Esophagus (tissue), 2 donors: ENCODE results near the gene PDE1C. TPM values are rescaled to one million over a fixed set of nuclear protein-coding genes. Genes with fewer than 3 reads are reported as not detected.

Experiments
- H3K27ac ChIP-seq, 2 donors: one replicate each; pipeline ENCODE4 v1.5.1; 2013; ENCODE audit warnings: low read depth in 2 of 2, mild to moderate bottlenecking in 2 of 2, inconsistent platforms in 1 of 2, low read length in 1 of 2, moderate library complexity in 1 of 2
- H3K27me3 ChIP-seq, 2 donors: one replicate each; pipeline ENCODE4 v1.6.1; 2013; ENCODE audit warnings: low read length in 2 of 2, control low read depth in 1 of 2, mild to moderate bottlenecking in 1 of 2; ENCODE audit not compliant: insufficient read depth in 2 of 2, control insufficient read depth in 1 of 2
- H3K36me3 ChIP-seq, 2 donors: one replicate each; pipeline ENCODE4 v1.6.1; 2013; ENCODE audit warnings: low read length in 1 of 2; ENCODE audit not compliant: control insufficient read depth in 2 of 2, insufficient read depth in 2 of 2
- H3K4me1 ChIP-seq, 2 donors: one replicate each; pipeline ENCODE4 v1.6.1; 2013; ENCODE audit warnings: low read length in 1 of 2; ENCODE audit not compliant: control insufficient read depth in 2 of 2, insufficient read depth in 2 of 2
- H3K4me3 ChIP-seq, 2 donors: one replicate each; pipeline ENCODE4 v1.5.1; 2013; ENCODE audit warnings: low read length in 2 of 2, mild to moderate bottlenecking in 2 of 2, low read depth in 1 of 2, moderate library complexity in 1 of 2
- H3K9me3 ChIP-seq, 2 donors: one replicate each; pipeline ENCODE4 v1.6.1; 2013; ENCODE audit warnings: mild to moderate bottlenecking in 2 of 2, low read depth in 1 of 2, low read length in 1 of 2, moderate library complexity in 1 of 2; ENCODE audit not compliant: control insufficient read depth in 2 of 2, insufficient read depth in 1 of 2
- WGBS, 2 donors: extraction: QIAGEN DNeasy Blood & Tissue Kit; methylation state at CpG; one replicate each; pipeline ENCODE4 v1.1.7; 2013; 5-methylcytosine and 5-hydroxymethylcytosine counted together
- polyA plus RNA-seq, 2 donors: library from polyadenylated mRNA; stranded (reverse); fragments of 200-250 nt; gene quantifications; one replicate each; pipeline ENCODE4 v1.2.3, GENCODE V29; 2013
- donor health status: healthy with polysubstance abuse.
- donor health status: Bipolar disorder and iron deficiency.

PDE1C gene
- 1 to 10 TPM; 1.9 to 2.2 TPM for polyA plus RNA-seq

GRCh38 chr7:32070406-32071360 is at the start of gene PDE1C:
Gene PDE1C (minus strand): TSS chr7:32070407.
- WGBS, 2 donors, result 1 to 3% methylated on average over 83 to 88 of the region's 88 CpGs
- peak within 1 kb of the TSS; percentile 3 to 63 for H3K27ac ChIP-seq

GRCh38 chr7:32119790-32120196 is 49.6 kb upstream of the PDE1C start:
- Histone ChIP-seq H3K27ac (no peak overlapping the region), H3K9me3 (no peaks in the 10 kb centered on the region)
- WGBS, 2 donors, result 78 to 79% methylated on average over 8 of the region's 8 CpGs

More at GRCh38 chr7:32070406-32071360, at the start of gene PDE1C:
- H3K36me3 ChIP-seq, result no peaks in the 10 kb centered on the region
- H3K27me3 ChIP-seq, result no peaks in the 10 kb centered on the region
- H3K4me3 ChIP-seq, result peak within 1 kb of the TSS; percentile 36 to 47
- H3K9me3 ChIP-seq, result no peaks in the 10 kb centered on the region
- peaks cover 0 to 8% of the 10 kb centered on the region in 2 donors for H3K4me1 ChIP-seq

GRCh38 chr7:32117837-32118236 is 47.6 kb upstream of the PDE1C start:
- H3K4me1 ChIP-seq, result no peaks in the 10 kb centered on the region

More at GRCh38 chr7:32119790-32120196, 49.6 kb upstream of the PDE1C start:
- no peak overlapping the region for H3K4me3 ChIP-seq
- no peaks in the 10 kb centered on the region for H3K4me1 ChIP-seq
- no peaks in the 10 kb centered on the region for H3K36me3 ChIP-seq
- H3K27me3 ChIP-seq, result no peaks in the 10 kb centered on the region

GRCh38 chr7:32116436-32116835 is 46.2 kb upstream of the PDE1C start:
- no peaks in the 10 kb centered on the region for H3K4me1 ChIP-seq
- H3K27ac ChIP-seq, result no peak overlapping the region
- no peaks in the 10 kb centered on the region for H3K27me3 ChIP-seq
- no peaks in the 10 kb centered on the region for H3K36me3 ChIP-seq
- peaks cover 0 to under 1% of the 10 kb centered on the region in 2 donors for H3K9me3 ChIP-seq
- no peak overlapping the region for H3K4me3 ChIP-seq

More at GRCh38 chr7:32117837-32118236, 47.6 kb upstream of the PDE1C start:
- no peaks in the 10 kb centered on the region for H3K9me3 ChIP-seq
- H3K36me3 ChIP-seq, result no peaks in the 10 kb centered on the region
- H3K27ac ChIP-seq, result no peak overlapping the region
- H3K27me3 ChIP-seq, result no peaks in the 10 kb centered on the region
- no peak overlapping the region for H3K4me3 ChIP-seq
- WGBS, 2 donors, result 62 to 78% methylated on average over 2 of the region's 2 CpGs

- peaks cover 0 to 3% of the 10 kb centered on the region in 2 donors for H3K9me3 ChIP-seq
- H3K4me1 ChIP-seq, result no peaks in the 10 kb centered on the region
- H3K27me3 ChIP-seq, result no peaks in the 10 kb centered on the region
- 75 to 90% methylated on average over 1 of the region's 1 CpG for WGBS, 2 donors
- H3K4me3 ChIP-seq, result no peak overlapping the region
- no peak overlapping the region for H3K27ac ChIP-seq
- no peaks in the 10 kb centered on the region for H3K36me3 ChIP-seq
These were observed 45.6 kb upstream of the PDE1C start for GRCh38 chr7:32115831-32116230.

GRCh38 chr7:32108651-32109050 is 38.4 kb upstream of the PDE1C start:
- H3K4me3 ChIP-seq, result no peak overlapping the region
- no peaks in the 10 kb centered on the region for H3K36me3 ChIP-seq
- no peak overlapping the region for H3K27ac ChIP-seq
- WGBS, 2 donors, result 36 to 51% methylated on average over 2 of the region's 2 CpGs
- H3K9me3 ChIP-seq, result peaks cover 0 to 5% of the 10 kb centered on the region in 2 donors
- no peaks in the 10 kb centered on the region for H3K4me1 ChIP-seq
- no peaks in the 10 kb centered on the region for H3K27me3 ChIP-seq

- Histone ChIP-seq H3K9me3 (no peaks in the 10 kb centered on the region), H3K27me3 (no peaks in the 10 kb centered on the region), H3K36me3 (no peaks in the 10 kb centered on the region), H3K27ac (no peak overlapping the region), H3K4me3 (no peak overlapping the region), H3K4me1 (no peaks in the 10 kb centered on the region)
- WGBS, 2 donors, result 55 to 72% methylated on average over 2 of the region's 2 CpGs
These were observed 34.6 kb upstream of the PDE1C start for GRCh38 chr7:32104766-32105165.

GRCh38 chr7:32103361-32103760 is 33.2 kb upstream of the PDE1C start:
- Histone ChIP-seq H3K9me3 (no peaks in the 10 kb centered on the region), H3K27me3 (no peaks in the 10 kb centered on the region), H3K4me1 (no peaks in the 10 kb centered on the region), H3K36me3 (no peaks in the 10 kb centered on the region), H3K4me3 (no peak overlapping the region), H3K27ac (no peak overlapping the region)
- 68 to 75% methylated on average over 4 of the region's 4 CpGs for WGBS, 2 donors

- Histone ChIP-seq H3K27me3 (no peaks in the 10 kb centered on the region), H3K36me3 (no peaks in the 10 kb centered on the region), H3K4me1 (no peaks in the 10 kb centered on the region), H3K4me3 (no peak overlapping the region), H3K9me3 (no peaks in the 10 kb centered on the region), H3K27ac (no peak overlapping the region)
- WGBS, 2 donors, result 74 to 78% methylated on average over 1 of the region's 1 CpG
These were observed 32.2 kb upstream of the PDE1C start for GRCh38 chr7:32102432-32102873.
